Hepatocyte (in vitro differentiated cells): ENCODE results near the gene ELL2. TPM values are rescaled to one million over a fixed set of nuclear protein-coding genes. Genes with fewer than 3 reads are reported as not detected.

Experiments used
- DNase-seq: peaks from one replicate; pipeline ENCODE4 v3.0.0-alpha.2; 2016; ENCODE audit warnings: low spot score
- H2AFZ ChIP-seq: fragments of 200-600 bp; sonication (generic); 2 replicates; pipeline ENCODE4 v1.6.0; 2016; ENCODE audit warnings: antibody characterized with exemption, mild to moderate bottlenecking
- H3K27ac ChIP-seq: fragments of 200-600 bp; sonication (generic); 2 replicates; pipeline ENCODE4 v1.5.1; 2016; ENCODE audit warnings: mild to moderate bottlenecking
- H3K27me3 ChIP-seq: fragments of 200-600 bp; sonication (generic); 2 replicates; pipeline ENCODE4 v1.6.1; 2016
- H3K36me3 ChIP-seq: fragments of 200-600 bp; sonication (generic); replicated peaks from 2 replicates; pipeline ENCODE4 v1.5.1; 2016; ENCODE audit warnings: low read depth; ENCODE audit not compliant: insufficient read depth
- H3K4me1 ChIP-seq: fragments of 200-600 bp; sonication (generic); 2 replicates; pipeline ENCODE4 v1.5.1; 2016; ENCODE audit warnings: mild to moderate bottlenecking, moderate library complexity; ENCODE audit not compliant: insufficient read depth
- H3K4me2 ChIP-seq: fragments of 200-600 bp; sonication (generic); 2 replicates; pipeline ENCODE4 v1.6.0; 2016
- H3K4me3 ChIP-seq: fragments of 200-600 bp; sonication (generic); 2 replicates; pipeline ENCODE4 v1.5.1; 2016; ENCODE audit warnings: mild to moderate bottlenecking
- H3K79me2 ChIP-seq: fragments of 200-600 bp; sonication (generic); 2 replicates; pipeline ENCODE4 v1.6.0; 2017; ENCODE audit warnings: mild to moderate bottlenecking
- H3K9me2 ChIP-seq: fragments of 200-600 bp; sonication (generic); replicated peaks from 2 replicates; pipeline ENCODE4 v1.6.0; 2017; ENCODE audit warnings: mild to moderate bottlenecking; ENCODE audit not compliant: insufficient read depth
- H3K9me3 ChIP-seq: fragments of 200-600 bp; sonication (generic); 2 replicates; pipeline ENCODE4 v1.5.1; 2016; ENCODE audit warnings: low read depth, mild to moderate bottlenecking
- H4K20me1 ChIP-seq: fragments of 200-600 bp; sonication (generic); 2 replicates; pipeline ENCODE4 v1.6.0; 2016; ENCODE audit warnings: mild to moderate bottlenecking; ENCODE audit not compliant: insufficient read depth, poor library complexity, severe bottlenecking
- EZH2 ChIP-seq: fragments of 200-600 bp; sonication (generic); IDR thresholded peaks from 2 replicates; pipeline ENCODE4 v1.6.1; 2016; ENCODE audit warnings: antibody characterized with exemption, mild to moderate bottlenecking, borderline replicate concordance
- EZH2phosphoT487 ChIP-seq: fragments of 200-600 bp; sonication (generic); IDR thresholded peaks from one replicate; pipeline ENCODE4 v1.6.1; 2018; ENCODE audit warnings: antibody characterized with exemption, mild to moderate bottlenecking, low read depth, moderate library complexity; ENCODE audit not compliant: unreplicated experiment, severe bottlenecking
- WGBS: methylation state at CpG from one replicate; pipeline ENCODE4 v1.1.6; 2016; ENCODE audit warnings: low lambda C conversion rate; ENCODE audit errors: missing lambda C conversion rate; 5-methylcytosine and 5-hydroxymethylcytosine counted together
- polyA plus RNA-seq: library from polyadenylated mRNA; unstranded; fragments of >200 nt; fragmentation: Nextera tagmentation; extraction: Ambion mirVana; gene quantifications from 2 replicates; pipeline ENCODE4 v1.2.1, GENCODE V29; 2016
- total RNA-seq: library from RNA; depleted of rRNA; stranded (reverse); fragments of >200 nt; gene quantifications from 2 replicates; pipeline ENCODE4 v1.2.3, GENCODE V29; 2014
- TF ChIP-seq, protein P1 (sequence below): fragments of 200-600 bp; sonication (generic); IDR thresholded peaks from 2 replicates; pipeline ENCODE4 v1.5.1; 2016; ENCODE audit warnings: antibody characterized with exemption, mild to moderate bottlenecking; ENCODE audit not compliant: poor library complexity

ELL2 gene
- total and polyA plus RNA-seq, 2 experiments from 2014 or later = 34.6 to 56.0 TPM

DNA sequence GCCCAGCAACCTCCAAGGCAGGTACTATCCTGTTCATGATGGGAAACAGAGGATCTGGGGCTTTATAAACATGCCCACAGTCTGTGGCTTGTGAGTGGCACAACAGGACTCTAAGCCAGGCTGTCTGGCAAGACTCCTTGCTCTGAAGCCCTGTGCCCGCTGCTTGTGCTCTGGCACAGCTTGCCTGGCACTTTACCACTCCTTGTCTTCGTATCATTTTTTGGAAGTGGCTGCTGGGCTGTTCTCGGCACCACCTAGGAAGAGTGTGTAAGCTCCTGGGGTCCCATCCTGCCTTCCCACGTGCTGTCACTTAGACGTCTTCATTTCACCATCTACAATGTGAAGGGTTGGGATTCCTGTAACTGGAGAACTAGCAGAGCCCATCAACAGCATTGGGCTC lies 79.8 kb downstream of the ELL2 start:
- Histone ChIP-seq H3K27ac (no peak overlapping the region), H3K9me3 (no peaks in the 10 kb centered on the region), H3K4me1 (peaks cover 32% of the 10 kb centered on the region), H3K9me2 (no peaks in the 10 kb centered on the region), H3K4me2 (no peak overlapping the region), H2AFZ (no peak overlapping the region), H3K79me2 (no peaks in the 10 kb centered on the region), H3K36me3 (no peaks in the 10 kb centered on the region), H4K20me1 (no peaks in the 10 kb centered on the region), H3K27me3 (no peaks in the 10 kb centered on the region), H3K4me3 (no peak overlapping the region)
- 85% methylated on average over 5 of the region's 5 CpGs for WGBS
- no peak for DNase-seq
- TF ChIP-seq EZH2 (no peak), EZH2phosphoT487 (no peak)
- TF ChIP-seq, protein P1, sequence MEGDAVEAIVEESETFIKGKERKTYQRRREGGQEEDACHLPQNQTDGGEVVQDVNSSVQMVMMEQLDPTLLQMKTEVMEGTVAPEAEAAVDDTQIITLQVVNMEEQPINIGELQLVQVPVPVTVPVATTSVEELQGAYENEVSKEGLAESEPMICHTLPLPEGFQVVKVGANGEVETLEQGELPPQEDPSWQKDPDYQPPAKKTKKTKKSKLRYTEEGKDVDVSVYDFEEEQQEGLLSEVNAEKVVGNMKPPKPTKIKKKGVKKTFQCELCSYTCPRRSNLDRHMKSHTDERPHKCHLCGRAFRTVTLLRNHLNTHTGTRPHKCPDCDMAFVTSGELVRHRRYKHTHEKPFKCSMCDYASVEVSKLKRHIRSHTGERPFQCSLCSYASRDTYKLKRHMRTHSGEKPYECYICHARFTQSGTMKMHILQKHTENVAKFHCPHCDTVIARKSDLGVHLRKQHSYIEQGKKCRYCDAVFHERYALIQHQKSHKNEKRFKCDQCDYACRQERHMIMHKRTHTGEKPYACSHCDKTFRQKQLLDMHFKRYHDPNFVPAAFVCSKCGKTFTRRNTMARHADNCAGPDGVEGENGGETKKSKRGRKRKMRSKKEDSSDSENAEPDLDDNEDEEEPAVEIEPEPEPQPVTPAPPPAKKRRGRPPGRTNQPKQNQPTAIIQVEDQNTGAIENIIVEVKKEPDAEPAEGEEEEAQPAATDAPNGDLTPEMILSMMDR = no peak

DNA sequence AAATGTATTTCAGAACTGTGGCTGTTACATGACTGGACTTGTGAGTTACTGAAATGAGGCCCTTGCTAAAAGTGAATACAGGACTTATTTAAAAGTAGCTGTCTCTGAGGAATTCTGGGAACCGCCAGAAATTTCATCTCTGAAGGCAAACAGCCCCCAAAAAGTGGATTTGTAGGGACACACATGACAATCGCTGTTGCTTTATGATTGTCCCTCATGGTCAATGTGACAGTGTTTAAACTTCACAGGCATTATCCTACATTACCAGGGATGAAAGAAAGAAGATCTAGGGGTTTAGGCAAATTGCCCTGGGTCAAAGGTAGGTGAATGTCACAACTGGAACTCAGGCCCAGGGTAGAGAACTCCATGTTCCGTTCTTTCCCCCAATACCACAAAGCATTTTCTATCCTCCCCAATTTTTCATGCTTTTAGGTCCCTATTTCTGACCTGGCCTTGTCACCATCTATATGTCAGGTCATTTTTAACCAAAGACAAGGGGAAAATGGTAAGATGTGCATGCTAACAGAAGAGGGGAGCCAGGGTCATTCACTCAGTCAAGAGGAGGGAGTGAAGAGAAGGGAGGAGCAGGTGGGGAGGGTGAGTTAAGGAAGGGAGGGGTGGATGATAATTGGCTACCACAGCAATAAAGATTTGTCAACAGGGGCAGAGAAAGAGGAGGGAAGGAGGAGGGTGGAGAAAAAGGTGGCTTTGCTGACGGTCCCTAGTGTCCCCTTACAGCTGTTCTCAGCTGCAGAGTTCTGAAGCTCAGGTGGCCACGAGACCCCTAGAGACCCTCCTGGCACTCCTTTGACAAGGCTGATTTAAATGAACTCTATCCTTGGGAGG lies 81.3 kb downstream of the ELL2 start:
- no peak for DNase-seq
- H2AFZ ChIP-seq = no peak overlapping the region
- no peaks in the 10 kb centered on the region for H3K36me3 ChIP-seq
- no peaks in the 10 kb centered on the region for H3K9me2 ChIP-seq
- H3K9me3 ChIP-seq = no peaks in the 10 kb centered on the region
- no peaks in the 10 kb centered on the region for H4K20me1 ChIP-seq
- H3K79me2 ChIP-seq = no peaks in the 10 kb centered on the region
- no peak overlapping the region for H3K4me3 ChIP-seq
- peak overlapping the region; percentile 84 for H3K27ac ChIP-seq
- WGBS = 75% methylated on average over 5 of the region's 5 CpGs
- H3K4me1 ChIP-seq = peaks cover 32% of the 10 kb centered on the region
- no peak for TF ChIP-seq EZH2
- no peak overlapping the region for H3K4me2 ChIP-seq
- H3K27me3 ChIP-seq = no peaks in the 10 kb centered on the region

DNA sequence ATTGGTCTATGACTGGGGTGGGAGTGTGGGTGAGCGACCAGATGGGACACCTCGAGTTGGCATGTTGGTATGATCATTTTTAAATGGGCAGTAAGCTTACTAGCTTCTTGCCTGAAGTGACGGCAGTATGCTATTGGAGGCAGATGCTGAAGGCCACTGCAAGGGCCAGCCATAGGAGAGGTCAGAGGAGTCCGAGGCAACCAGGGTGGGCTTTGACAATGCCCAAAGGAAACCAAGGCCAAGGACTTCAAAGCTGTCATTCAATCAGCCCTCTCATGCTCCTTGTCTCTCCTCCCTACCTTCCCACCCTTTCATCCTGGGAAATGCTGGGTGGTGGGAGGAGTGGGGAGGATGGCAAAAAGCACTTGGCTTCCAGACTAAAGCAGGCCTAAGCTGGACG lies 82.0 kb downstream of the ELL2 start:
- 96% methylated on average over 5 of the region's 5 CpGs for WGBS
- no peaks in the 10 kb centered on the region for H4K20me1 ChIP-seq
- H3K27ac ChIP-seq = peak overlapping the region; percentile 84
- H3K79me2 ChIP-seq = no peaks in the 10 kb centered on the region
- TF ChIP-seq EZH2 (no peak), EZH2phosphoT487 (no peak)
- TF ChIP-seq, protein P1 = no peak
- H3K36me3 ChIP-seq = no peaks in the 10 kb centered on the region
- H3K9me3 ChIP-seq = no peaks in the 10 kb centered on the region
- no peaks in the 10 kb centered on the region for H3K27me3 ChIP-seq
- no peak overlapping the region for H3K4me3 ChIP-seq
- H3K9me2 ChIP-seq = no peaks in the 10 kb centered on the region
- H3K4me1 ChIP-seq = peaks cover 30% of the 10 kb centered on the region
- DNase-seq = no peak
- H3K4me2 ChIP-seq = peak overlapping the region; percentile 18
- H2AFZ ChIP-seq = no peak overlapping the region

DNA sequence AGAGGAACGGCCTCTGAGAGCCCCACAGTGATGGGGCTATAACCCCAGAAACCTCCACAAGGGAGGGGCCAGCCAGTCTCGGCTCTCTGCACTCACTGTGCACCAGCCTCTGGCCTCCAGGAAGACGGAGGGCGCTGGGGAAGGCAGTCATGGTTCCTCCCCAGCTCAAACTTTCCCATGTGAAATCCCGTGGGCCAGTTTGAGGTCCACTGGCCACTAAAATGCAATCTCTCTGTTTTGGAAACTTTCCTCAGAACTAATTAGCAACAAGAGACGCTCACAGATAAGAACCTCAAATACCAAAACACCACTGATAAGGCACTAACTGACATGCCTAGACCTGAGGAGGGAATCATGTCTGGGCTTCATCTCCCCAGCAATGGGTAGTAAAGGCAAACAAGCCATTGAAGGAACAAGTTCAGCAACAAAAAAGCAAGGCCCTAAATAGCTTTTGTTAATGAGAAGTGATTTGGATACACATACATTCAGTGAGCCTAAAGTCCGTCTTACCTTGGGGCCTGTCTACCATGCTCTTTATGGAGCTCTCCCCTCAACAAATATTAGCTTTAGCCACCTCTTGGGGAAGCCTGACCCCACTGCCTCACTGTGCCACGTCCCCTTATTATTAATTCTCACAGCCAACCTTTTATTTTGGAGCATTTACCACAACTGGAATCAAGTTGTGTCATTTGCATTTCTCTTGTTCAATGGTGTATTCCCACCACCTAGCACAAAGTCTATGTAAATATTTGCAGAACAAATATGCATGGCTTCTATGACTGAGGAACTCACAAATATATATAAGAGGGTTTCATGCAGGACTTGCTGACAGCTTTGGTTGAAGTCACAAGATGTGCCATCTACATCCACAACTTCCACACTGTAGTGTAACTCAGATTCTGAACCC lies 83.0 kb downstream of the ELL2 start:
- H3K4me3 ChIP-seq = no peak overlapping the region
- TF ChIP-seq EZH2phosphoT487 (no peak), EZH2 (no peak)
- TF ChIP-seq, protein P1 = no peak
- H4K20me1 ChIP-seq = no peaks in the 10 kb centered on the region
- H3K27me3 ChIP-seq = no peaks in the 10 kb centered on the region
- H3K27ac ChIP-seq = peak overlapping the region; percentile 84
- H3K4me2 ChIP-seq = peak overlapping the region; percentile 18
- no peak for DNase-seq
- no peaks in the 10 kb centered on the region for H3K36me3 ChIP-seq
- no peaks in the 10 kb centered on the region for H3K79me2 ChIP-seq
- WGBS = 38% methylated on average over 8 of the region's 8 CpGs
- H3K4me1 ChIP-seq = peaks cover 21% of the 10 kb centered on the region
- no peaks in the 10 kb centered on the region for H3K9me2 ChIP-seq
- H2AFZ ChIP-seq = peak overlapping the region; percentile 41
- no peaks in the 10 kb centered on the region for H3K9me3 ChIP-seq
